HG03460 (cell line): Measurements from ENCODE around the gene CASKIN1.
"Not testable (repeated sequence)": the region's sequence is repeated elsewhere in the genome, so short reads cannot be mapped to it uniquely, and the experiment has no call there.

Experiments
- ATAC-seq: cut with Tn5 transposase; IDR thresholded peaks from one replicate; pipeline ENCODE4 v1.9.1; 2021; ENCODE audit not compliant: unreplicated experiment

The CASKIN1 gene

DNA sequence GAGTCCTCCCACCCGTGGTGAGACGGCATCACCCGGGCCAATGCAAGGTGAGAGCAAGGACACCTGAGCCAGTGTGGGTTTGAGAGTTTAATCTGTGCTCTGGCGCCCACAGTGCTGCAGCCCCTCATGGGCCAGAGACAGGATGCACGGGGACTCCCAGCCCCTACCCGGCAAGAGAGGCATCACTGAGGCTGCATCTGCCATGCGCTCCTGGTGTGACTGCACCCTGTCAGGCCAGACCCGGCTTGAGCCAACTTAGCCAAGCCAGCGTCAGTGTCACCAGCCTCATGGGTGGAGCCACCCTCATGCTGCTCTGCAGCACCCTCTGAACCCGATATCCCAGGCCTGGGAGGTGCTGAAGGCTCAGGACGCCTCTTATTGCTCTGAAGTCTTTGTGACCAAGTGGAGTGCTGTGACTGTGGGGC lies 15.5 kb upstream of the CASKIN1 start:
- no peak for ATAC-seq

DNA sequence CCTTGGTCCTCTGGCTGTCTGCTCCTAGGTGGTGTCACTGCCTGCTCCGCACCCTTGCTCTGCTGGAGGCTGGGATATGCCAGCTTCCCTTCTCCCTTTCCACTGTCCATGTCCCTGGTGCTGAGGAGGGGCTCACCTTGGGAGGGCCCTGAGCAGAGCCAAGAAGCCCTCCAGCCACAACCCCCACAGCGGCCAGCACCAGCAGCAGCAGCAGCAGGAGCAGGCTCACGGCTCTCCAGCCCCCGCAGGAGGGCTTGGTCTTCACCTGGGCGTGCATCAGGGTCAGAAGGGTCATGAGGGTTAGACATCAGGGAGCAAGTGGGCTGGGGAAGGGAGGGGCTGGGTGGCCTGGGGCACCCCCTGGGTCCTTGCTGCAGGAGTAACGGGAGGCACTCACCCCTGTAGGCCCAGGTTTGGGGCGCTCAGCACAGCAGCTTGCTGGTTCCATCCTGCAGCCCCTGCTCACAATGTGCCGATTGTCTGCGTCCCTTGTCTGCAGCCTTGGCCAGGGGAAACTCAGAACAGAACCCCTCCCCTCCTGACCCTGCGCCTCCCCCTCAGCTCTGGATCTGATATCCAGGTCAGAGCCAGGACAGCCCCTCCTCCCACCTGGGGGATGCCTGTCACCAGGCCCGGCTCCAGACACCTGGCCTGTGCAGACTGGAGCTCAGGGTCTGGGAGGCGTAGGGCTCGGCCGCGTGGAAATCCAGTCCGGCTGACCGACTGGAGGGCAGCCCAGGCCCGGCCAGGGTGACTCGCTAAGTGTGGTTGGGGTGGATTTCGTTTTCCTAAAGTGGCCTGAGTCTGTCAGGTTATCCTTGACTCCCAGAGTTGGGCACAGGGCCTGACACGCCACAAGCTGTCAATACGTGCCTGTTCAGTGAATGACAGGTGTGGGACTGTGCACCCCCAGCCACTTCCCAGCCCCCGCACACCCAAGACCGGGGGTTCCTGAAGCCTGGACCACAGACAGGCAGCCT lies 14.3 kb upstream of the CASKIN1 start, which contains the start of gene BRICD5:
Gene BRICD5, minus strand, starts transcription at position 478 of the 980 bp plus-strand sequence. Its CDS starts 30 bp downstream, at position 448.
- no peak for ATAC-seq

DNA sequence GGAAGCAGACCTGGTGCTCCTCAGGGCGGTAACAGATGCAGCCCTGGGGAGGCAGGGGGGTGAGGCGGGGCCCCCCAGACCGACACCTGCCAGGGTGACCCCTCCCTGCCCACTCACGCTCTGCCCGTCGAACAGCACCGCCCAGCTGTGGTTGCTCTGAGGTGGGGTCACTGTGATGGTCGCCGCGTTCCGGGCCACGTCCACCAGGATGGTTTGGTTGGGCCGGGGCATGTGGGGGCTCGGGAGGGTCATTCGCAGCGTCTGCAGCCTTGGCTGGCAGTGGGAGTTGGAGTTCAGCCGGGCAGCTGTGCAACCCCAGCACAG lies 13.6 kb upstream of the CASKIN1 start:
- ATAC-seq: no peak

DNA sequence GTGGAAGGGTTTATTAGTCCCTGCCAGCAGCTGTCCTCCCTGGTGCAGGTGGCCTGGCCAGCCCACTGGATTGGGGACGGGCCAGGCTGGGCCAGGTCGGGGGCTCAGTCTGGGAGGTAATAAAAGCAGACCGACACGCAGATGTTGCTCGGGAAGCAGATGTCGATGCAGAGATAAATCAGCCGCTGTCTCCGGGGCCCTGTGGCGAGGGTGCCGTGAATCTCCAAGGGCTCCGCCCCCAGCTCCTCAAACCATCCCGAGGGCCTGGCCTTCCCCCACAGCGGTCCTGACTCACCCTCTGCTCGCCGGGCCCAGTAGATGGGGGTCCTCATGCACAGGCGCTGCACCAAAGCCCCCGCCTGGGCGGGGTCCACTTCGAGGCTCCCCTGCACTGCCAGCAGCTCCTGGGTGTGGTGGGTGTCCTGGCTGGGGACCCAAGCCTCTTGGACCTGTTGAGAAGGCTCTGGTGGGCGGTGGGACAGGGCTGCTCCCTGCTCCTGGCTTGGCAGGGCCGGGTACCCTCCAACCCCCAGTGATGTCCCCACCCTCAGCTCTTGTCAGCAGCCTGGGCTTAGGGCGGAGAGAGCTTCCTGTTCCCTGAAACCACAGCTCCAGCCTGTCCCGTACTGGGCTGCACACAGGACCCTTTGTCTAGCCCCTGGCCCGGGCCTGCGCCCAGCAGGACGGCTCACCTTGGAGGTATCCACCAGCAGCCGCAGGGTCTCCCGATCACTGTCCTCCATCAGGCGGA lies 13.0 kb upstream of the CASKIN1 start:
- ATAC-seq: no peak

DNA sequence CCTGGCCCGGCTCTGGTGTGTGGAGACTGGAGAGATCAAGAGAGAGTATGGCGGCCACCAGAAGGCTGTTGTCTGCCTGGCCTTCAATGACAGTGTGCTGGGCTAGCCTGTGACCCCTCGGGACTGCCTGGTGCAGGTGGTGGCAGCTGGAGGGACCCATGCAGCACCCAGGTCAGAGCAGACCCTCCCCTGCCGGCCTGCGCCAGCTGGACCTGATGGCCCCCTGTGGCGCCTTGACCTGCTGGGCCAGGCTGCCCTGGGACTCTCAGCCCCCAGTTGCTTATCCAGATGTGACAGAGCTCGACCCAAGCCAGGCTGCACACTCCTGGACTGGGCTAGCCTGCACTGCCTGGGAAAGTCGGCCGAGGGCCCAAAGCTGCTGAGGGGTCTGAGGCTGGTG lies 12.4 kb upstream of the CASKIN1 start:
- no peak for ATAC-seq

DNA sequence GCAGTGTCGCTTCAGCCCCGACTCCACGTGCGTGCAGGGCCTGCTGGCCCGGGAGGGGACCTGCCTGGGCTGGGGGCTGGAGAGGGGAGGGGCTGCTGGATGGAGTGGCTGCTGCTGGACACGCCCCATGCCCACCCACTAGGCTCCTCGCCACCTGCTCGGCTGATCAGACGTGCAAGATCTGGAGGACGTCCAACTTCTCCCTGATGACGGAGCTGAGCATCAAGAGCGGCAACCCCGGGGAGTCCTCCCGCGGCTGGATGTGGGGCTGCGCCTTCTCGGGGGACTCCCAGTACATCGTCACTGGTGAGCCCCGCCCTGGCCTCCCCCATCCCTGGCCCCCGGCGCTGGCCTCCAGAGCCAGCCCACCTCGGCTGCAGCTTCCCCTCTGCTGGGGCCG lies 11.9 kb upstream of the CASKIN1 start:
- ATAC-seq: no peak

DNA sequence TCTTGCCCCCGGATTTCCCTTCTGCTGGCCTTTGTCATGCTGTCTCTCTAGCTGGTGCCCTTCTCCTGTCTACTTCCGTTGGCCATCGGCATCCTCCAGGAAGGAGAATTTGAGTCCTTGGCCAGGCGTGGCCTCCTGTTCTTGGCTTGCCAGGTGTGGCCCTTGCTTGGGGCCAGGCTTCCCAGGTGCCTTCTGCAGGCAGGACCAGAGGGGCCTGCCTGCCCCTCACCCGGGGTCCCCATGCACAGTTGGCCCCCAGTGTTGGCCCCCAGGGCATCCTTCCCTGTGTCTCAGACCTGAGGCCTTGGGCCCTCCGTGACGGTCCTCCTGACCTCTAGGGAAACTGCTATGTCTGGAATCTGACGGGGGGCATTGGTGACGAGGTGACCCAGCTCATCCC lies 11.5 kb upstream of the CASKIN1 start:
- ATAC-seq: no peak

DNA sequence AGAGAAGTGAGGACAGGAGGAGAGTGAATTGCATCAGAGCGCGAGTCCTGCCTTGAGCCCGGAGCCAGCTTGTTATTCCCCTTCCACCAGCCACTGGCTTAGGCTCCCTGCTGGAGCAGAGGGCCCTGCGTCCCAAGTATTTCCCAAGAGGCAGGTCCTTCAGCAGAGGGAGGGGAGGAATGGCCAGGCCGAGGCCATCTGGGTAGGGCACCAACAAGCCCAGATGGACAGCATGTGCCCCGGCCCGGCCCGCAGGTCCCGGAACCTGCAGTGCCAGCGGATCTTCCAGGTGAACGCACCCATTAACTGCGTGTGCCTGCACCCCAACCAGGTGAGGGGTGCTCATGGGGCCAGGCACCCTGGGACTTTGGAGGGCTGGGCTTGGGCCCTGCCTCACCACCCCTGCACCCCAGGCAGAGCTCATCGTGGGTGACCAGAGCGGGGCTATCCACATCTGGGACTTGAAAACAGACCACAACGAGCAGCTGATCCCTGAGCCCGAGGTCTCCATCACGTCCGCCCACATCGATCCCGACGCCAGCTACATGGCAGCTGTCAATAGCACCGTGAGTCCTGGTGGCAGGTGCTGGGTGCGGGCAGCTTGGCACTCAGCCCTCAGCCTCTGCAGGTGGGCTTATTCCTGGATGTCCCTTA lies 10.5 kb upstream of the CASKIN1 start:
- ATAC-seq: no peak

DNA sequence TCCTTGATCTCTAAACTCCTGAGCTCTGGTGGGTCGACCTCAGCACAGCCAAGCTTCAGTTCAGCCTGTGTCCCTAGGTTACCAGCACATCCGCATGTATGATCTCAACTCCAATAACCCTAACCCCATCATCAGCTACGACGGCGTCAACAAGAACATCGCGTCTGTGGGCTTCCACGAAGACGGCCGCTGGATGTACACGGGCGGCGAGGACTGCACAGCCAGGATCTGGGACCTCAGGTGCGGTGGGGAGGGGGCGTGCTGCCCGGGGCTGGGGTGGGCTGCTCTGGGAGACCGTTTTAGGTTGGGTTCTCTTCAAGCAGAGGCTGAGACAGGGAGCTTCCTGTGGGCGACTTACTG lies 10.0 kb upstream of the CASKIN1 start:
- ATAC-seq: no peak

DNA sequence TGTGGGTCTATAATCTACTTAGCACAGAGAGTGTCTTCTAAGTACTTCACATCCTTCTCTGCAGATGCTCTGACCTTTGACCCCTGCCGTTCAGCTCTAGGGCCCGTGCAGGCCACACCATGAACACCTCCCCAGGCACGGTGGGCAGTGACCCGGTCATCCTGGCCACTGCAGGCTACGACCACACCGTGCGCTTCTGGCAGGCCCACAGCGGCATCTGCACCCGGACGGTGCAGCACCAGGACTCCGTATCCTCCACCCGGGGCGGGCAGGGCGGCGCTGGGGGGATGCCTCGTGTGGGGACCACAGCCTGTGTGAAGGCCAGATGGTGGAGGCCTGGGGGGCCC lies 9.5 kb upstream of the CASKIN1 start:
- peak; percentile 10 for ATAC-seq

DNA sequence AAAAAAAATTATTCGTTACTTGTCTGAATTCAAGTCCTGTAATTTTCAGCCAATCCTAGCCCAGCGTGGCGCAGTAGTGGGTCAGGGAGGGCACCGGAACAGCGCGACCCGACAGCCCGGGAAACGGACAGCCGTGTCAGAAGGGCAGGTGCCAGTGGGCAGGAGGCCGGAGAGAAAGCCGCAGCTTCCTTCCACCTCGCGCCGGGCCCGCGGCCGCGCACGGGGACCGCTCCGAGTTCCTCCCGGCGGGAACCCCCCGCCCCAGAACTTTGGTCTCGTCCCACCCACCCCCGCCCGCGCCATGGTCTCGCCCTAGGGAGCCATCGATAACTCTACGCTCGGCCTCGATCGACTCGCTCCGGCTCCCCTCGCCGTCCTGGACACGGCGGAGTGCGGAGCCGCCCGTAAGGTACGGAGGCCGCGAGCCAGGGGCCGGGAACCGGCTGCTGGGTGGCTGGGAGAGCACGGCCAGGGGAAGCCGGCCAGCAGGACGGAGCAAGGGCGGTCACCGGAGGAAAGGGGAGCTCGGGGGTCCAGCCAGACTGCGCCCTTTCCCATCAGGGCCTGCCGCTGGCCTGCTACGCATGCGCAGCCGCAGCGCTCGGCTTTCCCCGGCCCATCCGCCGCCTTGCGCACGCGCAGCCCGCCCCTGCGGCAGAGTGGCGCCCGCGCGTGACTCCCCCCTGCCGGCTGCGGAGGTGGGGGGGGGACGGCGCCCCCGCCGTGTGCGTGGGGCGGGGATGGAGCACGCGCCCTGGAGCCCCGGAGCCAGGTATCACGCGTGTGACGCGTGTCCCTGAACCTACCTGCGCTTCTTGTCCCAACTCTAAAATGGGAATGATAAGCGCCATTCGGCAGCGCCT lies 8.9 kb upstream of the CASKIN1 start, which contains the start of gene MLST8:
Gene MLST8, plus strand, starts transcription at position 351 of the 863 bp plus-strand sequence. CDS start 632 bp downstream, outside the sequence.
- peak; percentile 60 for ATAC-seq

DNA sequence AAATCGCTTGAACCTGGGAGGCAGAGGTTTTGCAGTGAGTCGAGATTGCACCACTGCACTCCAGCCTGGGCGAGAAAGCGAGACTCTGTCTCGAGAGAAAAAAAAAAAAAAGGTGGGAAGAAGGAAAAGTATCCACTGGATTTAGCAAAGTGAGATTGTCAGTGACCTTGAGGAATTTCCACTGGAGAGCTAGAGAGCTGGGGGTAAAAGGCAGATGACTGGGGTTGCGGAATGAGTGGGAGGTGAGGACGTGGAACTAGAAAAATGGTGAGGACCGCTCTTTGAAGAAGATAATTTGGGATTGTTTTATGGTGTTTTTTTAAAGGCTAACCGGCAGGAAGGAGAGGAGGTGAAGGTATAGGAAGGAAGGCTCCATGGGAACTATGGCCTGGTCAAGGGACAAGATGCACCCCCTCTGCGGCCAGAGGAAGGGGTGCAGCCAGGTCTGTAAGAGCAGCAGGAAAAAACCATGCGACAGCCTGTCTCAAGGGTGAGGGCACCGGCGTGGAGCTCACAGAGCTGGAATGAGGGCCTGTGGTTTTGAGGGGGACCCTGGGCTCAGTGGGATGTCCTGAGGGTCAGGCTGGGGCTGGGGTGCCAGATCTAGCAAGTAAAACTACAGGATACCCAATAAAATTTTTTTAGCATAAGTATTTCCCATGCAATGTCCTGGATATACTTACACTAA lies 8.2 kb upstream of the CASKIN1 start:
- ATAC-seq: no peak

DNA sequence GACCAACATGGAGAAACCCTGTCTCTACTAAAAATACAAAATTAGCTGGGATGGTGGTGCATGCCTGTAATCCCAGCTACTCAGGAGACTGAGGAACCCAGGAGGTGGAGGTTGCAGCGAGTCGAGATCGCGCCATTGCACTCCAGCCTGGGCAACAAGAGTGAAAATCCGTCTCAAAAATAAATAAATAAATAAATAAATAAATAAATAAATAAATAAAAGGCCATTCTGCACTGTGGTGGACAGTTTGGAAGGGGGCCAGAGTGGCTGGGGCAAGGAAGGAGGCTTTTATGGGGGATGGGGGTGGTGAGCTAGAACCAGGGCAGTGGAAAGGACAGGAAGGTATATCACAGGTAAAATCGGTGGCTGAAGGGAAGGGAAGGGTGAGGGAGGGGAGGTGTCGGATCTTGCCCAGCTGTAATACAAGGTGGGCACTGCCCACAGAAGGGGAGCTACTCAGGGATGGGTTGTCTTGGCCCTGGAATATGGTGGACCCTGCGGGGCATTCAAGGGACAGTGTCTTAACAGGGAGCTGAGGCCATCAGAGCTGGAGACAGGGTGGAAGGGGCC lies 6.8 kb upstream of the CASKIN1 start:
- ATAC-seq: not testable (repeated sequence)

DNA sequence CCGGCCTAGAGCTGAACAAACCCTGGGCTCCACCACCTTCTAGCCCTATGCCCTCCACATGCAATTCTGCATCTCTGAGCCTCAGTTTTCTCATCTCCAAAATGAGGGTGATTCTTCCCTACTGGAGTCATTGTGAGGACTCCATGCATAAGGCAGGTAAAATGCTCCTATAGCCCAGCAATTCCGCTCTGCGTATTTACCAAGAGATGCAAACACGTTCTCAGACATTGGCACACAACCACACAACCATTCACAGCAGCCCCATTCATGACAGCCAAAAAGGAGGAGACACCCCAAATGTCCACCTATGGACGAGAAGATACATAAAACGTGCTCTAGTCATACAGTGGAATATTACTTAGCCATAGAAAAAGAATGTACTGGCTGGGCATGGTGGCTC lies 3.9 kb upstream of the CASKIN1 start:
- no peak for ATAC-seq

DNA sequence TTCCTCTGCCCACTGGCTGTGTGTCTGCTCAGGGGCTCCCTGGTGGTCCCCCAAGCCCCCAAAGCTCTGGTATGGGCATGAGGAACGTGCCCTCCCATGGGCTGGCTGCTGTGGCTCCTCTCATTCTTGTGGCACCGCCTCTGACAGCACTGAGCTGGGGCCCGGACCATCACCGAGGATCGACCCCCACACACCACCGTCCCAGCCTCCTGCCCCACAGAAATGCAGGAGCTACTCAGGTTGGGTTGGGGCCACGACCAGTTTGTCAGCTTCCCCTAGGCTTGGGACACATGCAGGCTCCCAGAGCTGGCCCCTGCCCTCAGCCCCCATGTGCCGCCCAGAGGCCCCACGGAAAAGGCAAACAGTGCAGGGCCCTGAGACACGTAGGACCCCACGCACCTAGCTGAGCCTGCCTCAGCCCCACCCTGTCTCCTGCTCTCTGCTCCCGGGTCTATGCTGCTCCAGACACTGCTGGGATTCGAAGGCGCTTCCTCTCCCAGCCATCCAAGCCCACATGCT lies 3.3 kb upstream of the CASKIN1 start:
- no peak for ATAC-seq

DNA sequence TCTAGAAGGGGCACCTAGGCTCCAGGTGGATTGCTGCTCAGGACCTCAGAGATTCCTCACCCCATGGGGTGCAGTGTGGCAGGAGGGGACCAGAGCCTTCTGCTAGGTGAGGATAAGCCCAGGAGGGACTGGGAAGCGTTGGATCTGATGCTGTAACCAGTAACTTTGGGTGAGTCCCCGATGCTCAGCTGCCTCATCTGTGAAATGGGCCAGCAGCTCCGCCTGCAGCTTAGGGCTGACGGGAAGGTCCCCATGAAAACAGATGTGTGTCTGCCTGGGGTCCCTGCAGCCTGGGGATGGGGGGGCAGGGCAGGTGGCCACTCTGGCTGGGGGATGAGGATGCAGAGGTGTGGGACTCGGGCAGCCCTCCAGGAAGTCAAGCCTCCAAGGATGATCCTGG lies 2.7 kb upstream of the CASKIN1 start:
- ATAC-seq: no peak

DNA sequence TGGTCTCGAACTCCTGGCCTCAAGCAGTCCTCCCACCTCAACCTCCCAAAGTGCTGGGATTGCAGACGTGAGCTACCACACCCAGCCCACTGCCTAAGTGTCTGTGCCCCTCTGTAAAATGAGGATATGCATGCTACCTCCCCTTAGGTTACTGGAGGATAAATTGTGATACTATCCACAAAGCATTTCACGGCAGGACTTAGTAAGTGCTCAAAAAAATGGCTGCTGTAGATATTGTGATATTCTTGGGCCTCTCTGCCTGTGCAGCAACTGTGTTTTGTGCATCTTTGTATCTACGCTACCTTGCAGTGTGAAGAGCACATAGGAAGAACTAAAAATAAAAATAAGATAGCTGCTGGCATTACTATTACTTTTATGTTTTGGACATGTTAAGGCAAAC lies 1.9 kb upstream of the CASKIN1 start:
- ATAC-seq: no peak

DNA sequence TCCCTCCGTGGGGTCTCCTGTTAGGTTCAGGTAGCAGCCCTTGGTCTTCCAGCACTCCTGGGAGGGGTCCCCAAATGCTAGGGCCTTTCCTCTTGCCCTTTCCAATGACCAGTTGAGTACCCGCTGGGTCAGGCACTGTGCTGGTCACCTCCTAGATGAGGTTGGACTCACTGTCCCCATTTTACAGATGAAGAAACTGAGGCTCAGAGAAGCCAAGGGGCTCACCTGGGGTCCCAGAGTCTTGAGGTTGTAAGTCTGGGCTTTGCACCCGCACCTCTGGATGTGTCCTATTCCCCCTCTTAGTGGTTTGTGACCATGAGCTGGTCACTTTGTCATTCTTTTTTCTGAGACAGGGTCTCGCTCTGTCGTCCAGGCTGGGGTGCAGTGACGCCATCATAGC lies 1.4 kb upstream of the CASKIN1 start:
- ATAC-seq: no peak

DNA sequence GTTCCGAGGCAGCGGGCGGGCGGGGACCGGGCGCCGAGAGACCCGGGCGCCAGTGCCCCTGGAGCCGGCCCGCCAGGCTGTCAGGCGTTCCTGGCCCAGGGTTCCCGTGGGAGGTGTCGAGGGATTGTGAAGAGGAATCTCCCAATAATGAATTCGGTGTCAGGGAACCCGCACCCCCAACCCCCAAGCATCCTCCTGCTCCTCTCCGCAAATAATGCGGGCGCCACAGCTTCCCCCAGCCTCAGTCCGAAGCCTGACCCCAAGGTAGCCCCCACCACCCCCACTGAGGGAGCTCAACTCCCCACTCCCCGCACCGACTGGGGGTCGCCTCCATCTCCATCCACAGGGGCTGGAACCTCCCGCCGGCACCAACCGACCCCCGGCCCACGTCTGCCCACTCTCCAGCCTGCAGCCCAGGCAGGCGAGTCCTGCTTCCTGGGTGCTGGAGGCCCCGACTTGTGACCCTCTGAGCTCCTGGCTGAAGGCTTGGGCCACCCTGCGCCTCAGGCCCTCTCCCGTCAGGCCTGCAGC lies 641 bp upstream of the CASKIN1 start:
- ATAC-seq: no peak
